ENCODE results near the gene CNEP1R1. TPM values are rescaled to one million over a fixed set of nuclear protein-coding genes. Genes with fewer than 3 reads are reported as not detected.

Gene CNEP1R1
- total RNA-seq, 1 experiment from 2014 or later: 14.6 TPM

GRCh38 chr16:49977427-49977826 lies 47.6 kb upstream of the CNEP1R1 start:
- Histone ChIP-seq H3K79me2 (ENCODE audit: insufficient read depth, low read length) (no peaks in the 10 kb centered on the region), H3K9me2 (ENCODE audit: insufficient read depth) (no peaks in the 10 kb centered on the region), H3K4me1 (ENCODE audit: control insufficient read depth in 1 of 2, insufficient read depth in 2 of 2, low read length in 2 of 2) (no peaks in the 10 kb centered on the region), H2AFZ (ENCODE audit: low read depth, low read length, poor library complexity, severe bottlenecking) (no peak overlapping the region), H3K4me2 (ENCODE audit: low read length) (no peak overlapping the region), H4K20me1 (ENCODE audit: insufficient read depth) (no peaks in the 10 kb centered on the region), H3K36me3 (ENCODE audit: control insufficient read depth in 1 of 2, insufficient read depth in 2 of 2, low read length in 2 of 2) (no peaks in the 10 kb centered on the region), H3K27ac (ENCODE audit: low read depth, low read length) (no peak overlapping the region), H3K9me3 (ENCODE audit: control insufficient read depth in 1 of 2, insufficient read depth in 1 of 2, low read depth in 1 of 2, low read length in 2 of 2) (no peaks in the 10 kb centered on the region), H3K4me3 (replicated peaks in 1 of 2; ENCODE audit: low read depth in 1 of 2, low read length in 2 of 2) (no peak overlapping the region), H3K27me3 (ENCODE audit: insufficient read depth, low read length) (no peaks in the 10 kb centered on the region), H3K9ac (ENCODE audit: low read length) (no peak overlapping the region)
- ATAC-seq: no peak
- DNase-seq (ENCODE audit: low read depth, low spot score): no peak
- CTCF ChIA-PET: interaction anchor here (0.7 kb wide), 1 partner anchor 19 kb away, joined by 4 read pairs; no protein-coding TSS in a partner anchor
- TF ChIP-seq JUND (IDR thresholded peaks at IDR 0.05) (no peak), EGR1 (IDR thresholded peaks at IDR 0.05; ENCODE audit: low read depth) (no peak), SRF (IDR thresholded peaks at IDR 0.05; ENCODE audit: low read depth) (no peak), ZFX (IDR thresholded peaks at IDR 0.05) (no peak), FOSL1 (IDR thresholded peaks at IDR 0.05; ENCODE audit: low read depth) (no peak), MAX (IDR thresholded peaks at IDR 0.05) (no peak), ATF3 (IDR thresholded peaks at IDR 0.05) (no peak), CBX3 (IDR thresholded peaks at IDR 0.05; ENCODE audit: low read depth) (no peak), CTCF (IDR thresholded peaks at IDR 0.05 in 2 of 3, conservative IDR thresholded peaks at IDR 0.05 in 1 of 3; ENCODE audit: borderline replicate concordance in 1 of 3, insufficient read depth in 1 of 3, low read depth in 2 of 3, low read length in 2 of 3) (no peak), POLR2AphosphoS5 (IDR thresholded peaks at IDR 0.05; ENCODE audit: low read depth, low read length) (no peak), EZH2phosphoT487 (IDR thresholded peaks at IDR 0.05; ENCODE audit: borderline replicate concordance) (no peak), EZH2 (IDR thresholded peaks at IDR 0.05) (no peak)
- POLR2A ChIA-PET: no interaction called here
- RAD21 ChIA-PET (ENCODE audit: low non-redundant PET in 1 of 2, low total read pairs in 2 of 2, uncharacterized antibody in 2 of 2, unreplicated experiment in 2 of 2): no interaction called here
- no TSS peak for BruUV-seq (replicated peaks)
- intact Hi-C loops (cut with micrococcal nuclease): no loop called here

All from HCT116 (cell line).